T47D (cell line): ENCODE results near the gene CCL17.

Experiments used
- DNase-seq, 2 experiments: peaks; one replicate each; pipeline versions ENCODE4 v3.0.0 to v3.0.0-alpha.2; 2011 to 2012; ENCODE audit warnings: low read depth in 1 of 2, low spot score in 1 of 2
- JUND ChIP-seq: IDR thresholded peaks from 2 replicates; pipeline ENCODE4 v1.6.1; 2012; ENCODE audit warnings: low read depth
- in situ Hi-C: cut with HindIII; loops from 2 replicates; pipeline ENCODE4 v1.10.0; 2016; ENCODE audit warnings: low sequenced_read_pairs, low pct_unique_long_range_greater_than_20kb

CCL17 gene

GRCh38 chr16:57464523-57464922 lies 60.0 kb downstream of the CCL17 start:
- no peak for DNase-seq
- TF ChIP-seq JUND = no peak
- in situ Hi-C loops = no loop called here
